ENCODE results near the gene PHACTR3.
"Not testable (repeated sequence)": the region's sequence is repeated elsewhere in the genome, so short reads cannot be mapped to it uniquely, and the experiment has no call there.

GRCh38 chr20:59890035-59890434 lies 285.7 kb downstream of the PHACTR3 start:
- not testable (repeated sequence) for TF ChIP-seq CTCF (IDR thresholded peaks at IDR 0.05; ENCODE audit: insufficient read depth, low read depth, low read length); EZH2 (IDR thresholded peaks at IDR 0.05; ENCODE audit: insufficient read depth, low read length)

Measured in astrocyte (in vitro differentiated cells and primary cell).